NCI-H748 (cell line): Measurements from ENCODE around the gene AZU1.

Experiments
- DNase-seq: peaks from one replicate; lab custom pipeline; 2025; ENCODE audit not compliant: unreplicated experiment; lab: John Stamatoyannopoulos, UW

AZU1 gene

GRCh38 chr19:797528-798414 is 29.9 kb upstream of the AZU1 start:
- DNase-seq, result peak; percentile 89

- no peak for DNase-seq
These were observed 29.1 kb upstream of the AZU1 start for GRCh38 chr19:798415-799075.

GRCh38 chr19:799076-799881 is 28.4 kb upstream of the AZU1 start:
- no peak for DNase-seq

- DNase-seq, result no peak
These were observed 27.1 kb upstream of the AZU1 start for GRCh38 chr19:800360-801029.

GRCh38 chr19:801030-801860 is 26.4 kb upstream of the AZU1 start:
- DNase-seq, result no peak

GRCh38 chr19:801861-802497 is 25.7 kb upstream of the AZU1 start:
- DNase-seq, result no peak

- DNase-seq, result no peak
These were observed 25.0 kb upstream of the AZU1 start for GRCh38 chr19:802498-803098.

- no peak for DNase-seq
These were observed 24.5 kb upstream of the AZU1 start for GRCh38 chr19:803099-803561.

GRCh38 chr19:803686-804418 is 23.8 kb upstream of the AZU1 start:
- no peak for DNase-seq

- DNase-seq, result no peak
These were observed 23.0 kb upstream of the AZU1 start for GRCh38 chr19:804419-805165.

GRCh38 chr19:805166-805551 is 22.5 kb upstream of the AZU1 start:
- no peak for DNase-seq

GRCh38 chr19:805600-806550 is 21.8 kb upstream of the AZU1 start:
- no peak for DNase-seq

GRCh38 chr19:806815-807421 is 20.7 kb upstream of the AZU1 start:
- no peak for DNase-seq

- no peak for DNase-seq
These were observed 19.8 kb upstream of the AZU1 start for GRCh38 chr19:807627-808422.

GRCh38 chr19:808423-808775 is 19.2 kb upstream of the AZU1 start:
- no peak for DNase-seq
